Vagina (tissue), 2 donors: ENCODE data around the gene RBM19. TPM values are rescaled to one million over a fixed set of nuclear protein-coding genes. Genes with fewer than 3 reads are reported as not detected.

Experiments
- DNase-seq, 2 donors: peaks; one replicate each; pipeline ENCODE4 v3.0.0-alpha.2; 2017; ENCODE audit errors: extremely low spot score in 2 of 2
- H3K27ac ChIP-seq: fragments of 200-600 bp; sonication (generic); one replicate; pipeline ENCODE4 v1.5.1; 2019
- H3K27me3 ChIP-seq: fragments of 200-600 bp; sonication (generic); one replicate; pipeline ENCODE4 v1.5.1; 2019
- H3K36me3 ChIP-seq, 2 donors: fragments of 200-600 bp; sonication (generic); one replicate each; pipeline ENCODE4 v1.5.1; 2017 to 2019
- H3K4me1 ChIP-seq: fragments of 200-600 bp; sonication (generic); one replicate; pipeline ENCODE4 v1.5.1; 2019
- H3K4me3 ChIP-seq, 2 donors: fragments of 200-600 bp; sonication (generic); 1 replicate in 1 of 2; 2 replicates in 1 of 2; pipeline ENCODE4 v1.5.1; 2016 to 2019
- H3K9me3 ChIP-seq: fragments of 200-600 bp; sonication (generic); one replicate; pipeline ENCODE4 v1.5.1; 2019
- CTCF ChIP-seq, 3 experiments: fragments of 450-650 bp in 2 of 3; fragments of 200-600 bp in 1 of 3; sonication (generic) in 1 of 3; IDR thresholded peaks; one replicate each; pipeline ENCODE4 v1.5.1; 2017 to 2019; ENCODE audit warnings: antibody characterized with exemption in 3 of 3, mild to moderate bottlenecking in 2 of 3, moderate library complexity in 2 of 3
- POLR2A ChIP-seq, 2 donors: fragments of 450-650 bp; IDR thresholded peaks; one replicate each; pipeline ENCODE4 v1.6.1; 2017; ENCODE audit warnings: antibody characterized with exemption in 2 of 2, mild to moderate bottlenecking in 2 of 2, moderate library complexity in 2 of 2
- POLR2AphosphoS5 ChIP-seq, 2 donors: sonication (generic); formaldehyde crosslinking; IDR thresholded peaks; one replicate each; pipeline ENCODE4 v1.9.0; 2017; ENCODE audit warnings: antibody characterized with exemption in 2 of 2, mild to moderate bottlenecking in 2 of 2, low read depth in 1 of 2; ENCODE audit not compliant: insufficient read depth in 1 of 2
- intact Hi-C: fragments of 100-400 bp; cut with DNase I; formaldehyde crosslinking; loops from one replicate; pipeline ENCODE4 v1.15.1; 2023
- total RNA-seq: library from RNA; depleted of rRNA; stranded (reverse); fragments of >200 nt; gene quantifications from one replicate; pipeline ENCODE4 v1.2.3, GENCODE V29; 2016

The RBM19 gene
- total RNA-seq, 1 donor from 2014 or later = 25.5 TPM

GRCh38 chr12:113826805-113827538, 139.2 kb downstream of the RBM19 start:
- Histone ChIP-seq H3K27ac (no peak overlapping the region), H3K36me3 (no peaks in the 10 kb centered on the region), H3K4me3 (no peak overlapping the region), H3K4me1 (no peaks in the 10 kb centered on the region), H3K9me3 (no peaks in the 10 kb centered on the region), H3K27me3 (no peaks in the 10 kb centered on the region)
- no peak for TF ChIP-seq CTCF (IDR thresholded peaks at IDR 0.05)
- TF ChIP-seq POLR2AphosphoS5 (IDR thresholded peaks at IDR 0.05; ENCODE audit: insufficient read depth in 1 of 2, low read depth in 1 of 2) = no peak
- TF ChIP-seq POLR2A (IDR thresholded peaks at IDR 0.05) = no peak
- intact Hi-C loops = no loop called here
- DNase-seq = no peak

GRCh38 chr12:113825705-113826104, 140.4 kb downstream of the RBM19 start:
- Histone ChIP-seq H3K4me1 (no peaks in the 10 kb centered on the region), H3K36me3 (no peaks in the 10 kb centered on the region), H3K27me3 (no peaks in the 10 kb centered on the region), H3K9me3 (no peaks in the 10 kb centered on the region), H3K4me3 (no peak overlapping the region), H3K27ac (no peak overlapping the region)
- TF ChIP-seq POLR2A (IDR thresholded peaks at IDR 0.05) = no peak
- TF ChIP-seq CTCF (IDR thresholded peaks at IDR 0.05) = no peak
- no peak for TF ChIP-seq POLR2AphosphoS5 (IDR thresholded peaks at IDR 0.05; ENCODE audit: insufficient read depth in 1 of 2, low read depth in 1 of 2)
- intact Hi-C loops = no loop called here
- DNase-seq = no peak

GRCh38 chr12:113823816-113824215, 142.3 kb downstream of the RBM19 start:
- intact Hi-C loops = no loop called here
- no peaks in the 10 kb centered on the region for H3K36me3 ChIP-seq
- no peaks in the 10 kb centered on the region for H3K4me1 ChIP-seq
- no peak for DNase-seq
- H3K27ac ChIP-seq = no peak overlapping the region
- TF ChIP-seq POLR2AphosphoS5 (IDR thresholded peaks at IDR 0.05; ENCODE audit: insufficient read depth in 1 of 2, low read depth in 1 of 2) (no peak), CTCF (IDR thresholded peaks at IDR 0.05) (no peak)
- no peaks in the 10 kb centered on the region for H3K27me3 ChIP-seq
- no peaks in the 10 kb centered on the region for H3K9me3 ChIP-seq
- no peak overlapping the region for H3K4me3 ChIP-seq

- no peak for DNase-seq
- H3K36me3 ChIP-seq = no peaks in the 10 kb centered on the region
- TF ChIP-seq POLR2A (IDR thresholded peaks at IDR 0.05) (no peak), POLR2AphosphoS5 (IDR thresholded peaks at IDR 0.05; ENCODE audit: insufficient read depth in 1 of 2, low read depth in 1 of 2) (no peak), CTCF (IDR thresholded peaks at IDR 0.05) (no peak)
Measured at GRCh38 chr12:113823016-113823415, 143.1 kb downstream of the RBM19 start.

GRCh38 chr12:113820842-113821241, 145.3 kb downstream of the RBM19 start:
- Histone ChIP-seq H3K27ac (no peak overlapping the region), H3K27me3 (no peaks in the 10 kb centered on the region), H3K4me3 (no peak overlapping the region), H3K9me3 (no peaks in the 10 kb centered on the region), H3K4me1 (no peaks in the 10 kb centered on the region), H3K36me3 (peaks cover 0 to 4% of the 10 kb centered on the region in 2 donors)
- DNase-seq = no peak
- TF ChIP-seq CTCF (IDR thresholded peaks at IDR 0.05) (no peak), POLR2AphosphoS5 (IDR thresholded peaks at IDR 0.05; ENCODE audit: insufficient read depth in 1 of 2, low read depth in 1 of 2) (no peak), POLR2A (IDR thresholded peaks at IDR 0.05) (no peak)
- intact Hi-C loops = no loop called here

More at GRCh38 chr12:113823016-113823415, 143.1 kb downstream of the RBM19 start:
- no peak overlapping the region for H3K4me3 ChIP-seq
- no peaks in the 10 kb centered on the region for H3K9me3 ChIP-seq
- intact Hi-C loops = no loop called here
- no peak overlapping the region for H3K27ac ChIP-seq
- no peaks in the 10 kb centered on the region for H3K27me3 ChIP-seq
- no peaks in the 10 kb centered on the region for H3K4me1 ChIP-seq
